ENCODE results near the gene CFAP92. TPM values are rescaled to one million over a fixed set of nuclear protein-coding genes. Genes with fewer than 3 reads are reported as not detected.

The CFAP92 gene
- total RNA-seq, 4 donors from 2014 or later = 0.40 to 2.5 (median 0.57) TPM

GRCh38 chr3:128991355-128991895, 2.5 kb downstream of the CFAP92 start:
- TF ChIP-seq CTCF (IDR thresholded peaks at IDR 0.05) (no peak), POLR2A (IDR thresholded peaks at IDR 0.05) (no peak)
- Histone ChIP-seq H3K27me3 (no peaks in the 10 kb centered on the region), H3K27ac (no peak overlapping the region), H3K4me3 (replicated peaks in 1 of 3) (no peak overlapping the region), H3K4me1 (peaks cover 13 to 16% of the 10 kb centered on the region in 2 donors), H3K36me3 (no peaks in the 10 kb centered on the region), H3K9me3 (no peaks in the 10 kb centered on the region)
- intact Hi-C loops (cut with DNase I) = no loop called here
- WGBS, 2 donors = 93 to 94% methylated on average over 18 of the region's 18 CpGs
- DNase-seq = no peak

GRCh38 chr3:128988286-128988685, 5.6 kb downstream of the CFAP92 start:
- WGBS, 2 donors = 93 to 96% methylated on average over 8 of the region's 8 CpGs
- Histone ChIP-seq H3K27ac (no peak overlapping the region), H3K27me3 (no peaks in the 10 kb centered on the region), H3K4me3 (replicated peaks in 1 of 3) (no peak overlapping the region), H3K9me3 (no peaks in the 10 kb centered on the region), H3K36me3 (no peaks in the 10 kb centered on the region), H3K4me1 (peaks cover 4% of the 10 kb centered on the region in 2 donors)
- no peak for DNase-seq
- intact Hi-C loops (cut with DNase I) = no loop called here
- TF ChIP-seq CTCF (IDR thresholded peaks at IDR 0.05) (no peak), POLR2A (IDR thresholded peaks at IDR 0.05) (no peak)

- WGBS, 2 donors = 90 to 91% methylated on average over 15 of the region's 15 CpGs
- intact Hi-C loops (cut with DNase I) = no loop called here
Observed at GRCh38 chr3:128987302-128988100, 6.4 kb downstream of the CFAP92 start.

GRCh38 chr3:128984596-128984995, 9.3 kb downstream of the CFAP92 start:
- H3K4me1 ChIP-seq = no peaks in the 10 kb centered on the region
- intact Hi-C loops (cut with DNase I) = no loop called here
- no peaks in the 10 kb centered on the region for H3K27me3 ChIP-seq
- H3K27ac ChIP-seq = no peak overlapping the region
- H3K36me3 ChIP-seq = no peaks in the 10 kb centered on the region
- no peak for DNase-seq
- 92 to 94% methylated on average over 3 of the region's 3 CpGs for WGBS, 2 donors
- no peak overlapping the region for H3K4me3 ChIP-seq (replicated peaks in 1 of 3)
- H3K9me3 ChIP-seq = no peaks in the 10 kb centered on the region
- TF ChIP-seq CTCF (IDR thresholded peaks at IDR 0.05) = no peak
- TF ChIP-seq POLR2A (IDR thresholded peaks at IDR 0.05) = no peak

More at GRCh38 chr3:128987302-128988100, 6.4 kb downstream of the CFAP92 start:
- Histone ChIP-seq H3K4me1 (no peaks in the 10 kb centered on the region), H3K36me3 (no peaks in the 10 kb centered on the region), H3K4me3 (replicated peaks in 1 of 3) (no peak overlapping the region), H3K27me3 (no peaks in the 10 kb centered on the region), H3K27ac (no peak overlapping the region), H3K9me3 (no peaks in the 10 kb centered on the region)
- DNase-seq = no peak
- TF ChIP-seq POLR2A (IDR thresholded peaks at IDR 0.05) (no peak), CTCF (IDR thresholded peaks at IDR 0.05) (no peak)

All from thyroid gland (tissue), 4 donors.